Activated T-cell treated with anti-CD3 and anti-CD28 coated beads, Interleukin-2, amount 50 U/mL, for 24 hours (primary cell): Measurements from ENCODE around the gene HYOU1.
"Not testable (repeated sequence)": the region's sequence is repeated elsewhere in the genome, so short reads cannot be mapped to it uniquely, and the experiment has no call there.

Experiments
- DNase-seq: peaks from one replicate; pipeline ENCODE4 v3.0.0-alpha.2; 2020
- H3K27ac Mint-ChIP-seq: 2 replicates; pipeline ENCODE4 v1.8.0; 2020; ENCODE audit warnings: mild to moderate bottlenecking, mixed read lengths
- H3K27me3 Mint-ChIP-seq: 2 replicates; pipeline ENCODE4 v1.8.0; 2020; ENCODE audit warnings: mixed read lengths
- H3K36me3 Mint-ChIP-seq: 2 replicates; pipeline ENCODE4 v1.8.0; 2020; ENCODE audit warnings: low read depth, mixed read lengths
- H3K4me1 Mint-ChIP-seq: 2 replicates; pipeline ENCODE4 v1.8.0; 2020; ENCODE audit warnings: low read depth, mixed read lengths
- H3K4me3 Mint-ChIP-seq: 2 replicates; pipeline ENCODE4 v1.8.0; 2020; ENCODE audit warnings: mild to moderate bottlenecking, moderate library complexity, mixed read lengths
- H3K9me3 Mint-ChIP-seq: 2 replicates; pipeline ENCODE4 v1.8.0; 2020; ENCODE audit warnings: mixed read lengths

The HYOU1 gene

GRCh38 chr11:119044708-119045107 is 12.3 kb downstream of the HYOU1 start:
- no peak overlapping the region for H3K4me3 Mint-ChIP-seq
- DNase-seq: no peak
- H3K36me3 Mint-ChIP-seq: peaks cover 57% of the 10 kb centered on the region
- peaks cover 16% of the 10 kb centered on the region for H3K4me1 Mint-ChIP-seq
- no peaks in the 10 kb centered on the region for H3K9me3 Mint-ChIP-seq
- no peaks in the 10 kb centered on the region for H3K27me3 Mint-ChIP-seq
- peak overlapping the region; percentile 22 for H3K27ac Mint-ChIP-seq

GRCh38 chr11:119042927-119043326 is 14.1 kb downstream of the HYOU1 start:
- Mint-ChIP-seq H3K27me3 (no peaks in the 10 kb centered on the region), H3K9me3 (no peaks in the 10 kb centered on the region), H3K4me3 (no peak overlapping the region), H3K27ac (no peak overlapping the region), H3K4me1 (peaks cover 14% of the 10 kb centered on the region), H3K36me3 (peaks cover 40% of the 10 kb centered on the region)
- no peak for DNase-seq

GRCh38 chr11:119041821-119042514 is 15.0 kb downstream of the HYOU1 start:
- Mint-ChIP-seq H3K36me3 (peaks cover 30% of the 10 kb centered on the region), H3K9me3 (no peaks in the 10 kb centered on the region), H3K27me3 (no peaks in the 10 kb centered on the region), H3K27ac (peak overlapping the region; percentile 72), H3K4me1 (peaks cover 9% of the 10 kb centered on the region), H3K4me3 (no peak overlapping the region)
- no peak for DNase-seq

GRCh38 chr11:119039471-119039870 is 17.5 kb downstream of the HYOU1 start:
- not testable (repeated sequence) for H3K36me3 Mint-ChIP-seq, H3K4me1 Mint-ChIP-seq, DNase-seq, H3K27me3 Mint-ChIP-seq, H3K4me3 Mint-ChIP-seq, H3K9me3 Mint-ChIP-seq, H3K27ac Mint-ChIP-seq

- Mint-ChIP-seq H3K9me3 (no peaks in the 10 kb centered on the region), H3K4me3 (no peak overlapping the region), H3K36me3 (no peaks in the 10 kb centered on the region), H3K4me1 (peaks cover 9% of the 10 kb centered on the region), H3K27me3 (no peaks in the 10 kb centered on the region), H3K27ac (no peak overlapping the region)
- no peak for DNase-seq
Measured at GRCh38 chr11:119038884-119039283, 18.1 kb downstream of the HYOU1 start.

- Mint-ChIP-seq H3K9me3 (no peaks in the 10 kb centered on the region), H3K27ac (no peak overlapping the region), H3K27me3 (no peaks in the 10 kb centered on the region), H3K36me3 (peaks cover 5% of the 10 kb centered on the region), H3K4me3 (no peak overlapping the region), H3K4me1 (peaks cover 7% of the 10 kb centered on the region)
- DNase-seq: no peak
Measured at GRCh38 chr11:119034813-119035212, 22.2 kb downstream of the HYOU1 start.

- not testable (repeated sequence) for H3K27me3 Mint-ChIP-seq, H3K4me3 Mint-ChIP-seq, DNase-seq, H3K9me3 Mint-ChIP-seq, H3K27ac Mint-ChIP-seq
- H3K36me3 Mint-ChIP-seq: peaks cover 19% of the 10 kb centered on the region
- peaks cover 20% of the 10 kb centered on the region for H3K4me1 Mint-ChIP-seq
Measured at GRCh38 chr11:119033421-119033820, 23.6 kb downstream of the HYOU1 start.

GRCh38 chr11:119031912-119032280 is 25.1 kb downstream of the HYOU1 start:
- Mint-ChIP-seq H3K4me3 (no peak overlapping the region), H3K36me3 (peaks cover 32% of the 10 kb centered on the region), H3K9me3 (no peaks in the 10 kb centered on the region), H3K27ac (no peak overlapping the region), H3K4me1 (peaks cover 24% of the 10 kb centered on the region), H3K27me3 (no peaks in the 10 kb centered on the region)
- DNase-seq: no peak

- no peaks in the 10 kb centered on the region for H3K27me3 Mint-ChIP-seq
- H3K36me3 Mint-ChIP-seq: peaks cover 45% of the 10 kb centered on the region
- DNase-seq: peak; percentile 99
- H3K4me1 Mint-ChIP-seq: peaks cover 24% of the 10 kb centered on the region
- H3K4me3 Mint-ChIP-seq: peak within 1 kb of the TSS; percentile 85
- no peaks in the 10 kb centered on the region for H3K9me3 Mint-ChIP-seq
- peak within 1 kb of the TSS; percentile 91 for H3K27ac Mint-ChIP-seq
Measured at GRCh38 chr11:119030329-119031047, 26.5 kb downstream of the HYOU1 start, which contains the start of gene SLC37A4. SLC37A4 (minus strand) TSS chr11:119030877.

- no peak for DNase-seq
- H3K36me3 Mint-ChIP-seq: peaks cover 50% of the 10 kb centered on the region
- no peaks in the 10 kb centered on the region for H3K9me3 Mint-ChIP-seq
- no peaks in the 10 kb centered on the region for H3K27me3 Mint-ChIP-seq
- peaks cover 24% of the 10 kb centered on the region for H3K4me1 Mint-ChIP-seq
- peak overlapping the region; percentile 91 for H3K27ac Mint-ChIP-seq
- H3K4me3 Mint-ChIP-seq: peak overlapping the region; percentile 85
Measured at GRCh38 chr11:119030029-119030328, 27.0 kb downstream of the HYOU1 start.

- Mint-ChIP-seq H3K4me3 (peak overlapping the region; percentile 85), H3K9me3 (no peaks in the 10 kb centered on the region), H3K27me3 (no peaks in the 10 kb centered on the region), H3K36me3 (peaks cover 55% of the 10 kb centered on the region), H3K4me1 (peaks cover 28% of the 10 kb centered on the region), H3K27ac (peak overlapping the region; percentile 91)
- DNase-seq: peak; percentile 68
Measured at GRCh38 chr11:119029340-119030028, 27.5 kb downstream of the HYOU1 start.

- H3K27me3 Mint-ChIP-seq: no peaks in the 10 kb centered on the region
- peaks cover 33% of the 10 kb centered on the region for H3K4me1 Mint-ChIP-seq
- DNase-seq: no peak
- no peaks in the 10 kb centered on the region for H3K9me3 Mint-ChIP-seq
- H3K4me3 Mint-ChIP-seq: peak overlapping the region; percentile 85
- peaks cover 60% of the 10 kb centered on the region for H3K36me3 Mint-ChIP-seq
- H3K27ac Mint-ChIP-seq: peak overlapping the region; percentile 91
Measured at GRCh38 chr11:119029069-119029339, 28.0 kb downstream of the HYOU1 start.

GRCh38 chr11:119028346-119029068 is 28.5 kb downstream of the HYOU1 start:
- Mint-ChIP-seq H3K36me3 (peaks cover 65% of the 10 kb centered on the region), H3K27ac (peak overlapping the region; percentile 91), H3K27me3 (no peaks in the 10 kb centered on the region), H3K9me3 (no peaks in the 10 kb centered on the region), H3K4me3 (peak overlapping the region; percentile 85), H3K4me1 (peaks cover 37% of the 10 kb centered on the region)
- DNase-seq: no peak

- H3K36me3 Mint-ChIP-seq: peaks cover 71% of the 10 kb centered on the region
- H3K4me3 Mint-ChIP-seq: no peak overlapping the region
- peaks cover 42% of the 10 kb centered on the region for H3K4me1 Mint-ChIP-seq
- H3K27ac Mint-ChIP-seq: no peak overlapping the region
- no peak for DNase-seq
- H3K9me3 Mint-ChIP-seq: no peaks in the 10 kb centered on the region
- no peaks in the 10 kb centered on the region for H3K27me3 Mint-ChIP-seq
Measured at GRCh38 chr11:119027561-119028345, 29.3 kb downstream of the HYOU1 start.
